Stomach (tissue), 4 donors: ENCODE measurements around the gene C4BPA.

Experiments used
- EP300 ChIP-seq: sonication (generic); formaldehyde crosslinking; IDR thresholded peaks from one replicate; pipeline ENCODE4 v1.6.1; 2017; ENCODE audit warnings: antibody characterized with exemption
- TF ChIP-seq, protein P1 (sequence below), 7 experiments: fragments of 450-650 bp in 4 of 7; fragments of 200-600 bp in 3 of 7; sonication (generic) in 3 of 7; IDR thresholded peaks; one replicate each; pipeline ENCODE4 v1.5.1; 2016 to 2019; ENCODE audit warnings: antibody characterized with exemption in 7 of 7, control low read depth in 2 of 7, mild to moderate bottlenecking in 1 of 7

DNA sequence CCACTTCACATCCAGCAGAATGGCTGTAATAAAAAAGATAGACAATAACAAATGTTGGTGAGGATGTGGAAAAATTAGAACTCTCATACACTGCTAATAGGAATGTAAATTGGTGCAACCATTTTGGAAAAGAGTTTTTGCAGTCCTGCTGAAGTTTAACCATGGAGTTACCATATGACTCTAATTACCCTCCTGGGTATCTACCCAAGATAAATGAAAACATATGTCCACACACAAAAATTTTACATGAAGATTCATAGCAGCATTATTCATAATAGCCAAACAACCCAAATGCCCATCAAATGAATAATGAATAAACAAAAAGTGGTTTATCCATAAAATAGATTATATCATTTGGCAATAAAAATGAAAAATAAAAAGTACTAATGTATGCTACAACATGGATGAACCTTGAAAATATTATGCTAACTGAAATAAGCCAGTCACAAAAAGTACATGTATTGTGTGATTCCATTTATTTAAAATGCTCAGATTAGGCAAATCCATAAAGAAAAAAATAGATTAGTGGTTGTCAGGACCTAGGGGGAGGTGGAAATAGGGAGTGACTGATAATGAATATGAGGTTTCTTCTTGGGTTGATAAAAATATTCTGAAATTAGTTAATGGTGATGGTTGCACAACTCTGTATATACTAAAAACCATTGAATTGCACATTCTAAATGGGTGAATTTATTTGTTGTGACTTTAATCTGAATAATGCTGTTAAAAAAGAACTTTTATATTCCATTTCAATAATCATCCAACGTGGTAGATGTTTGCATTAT is 26.4 kb downstream of the C4BPA start:
- TF ChIP-seq, protein P1, sequence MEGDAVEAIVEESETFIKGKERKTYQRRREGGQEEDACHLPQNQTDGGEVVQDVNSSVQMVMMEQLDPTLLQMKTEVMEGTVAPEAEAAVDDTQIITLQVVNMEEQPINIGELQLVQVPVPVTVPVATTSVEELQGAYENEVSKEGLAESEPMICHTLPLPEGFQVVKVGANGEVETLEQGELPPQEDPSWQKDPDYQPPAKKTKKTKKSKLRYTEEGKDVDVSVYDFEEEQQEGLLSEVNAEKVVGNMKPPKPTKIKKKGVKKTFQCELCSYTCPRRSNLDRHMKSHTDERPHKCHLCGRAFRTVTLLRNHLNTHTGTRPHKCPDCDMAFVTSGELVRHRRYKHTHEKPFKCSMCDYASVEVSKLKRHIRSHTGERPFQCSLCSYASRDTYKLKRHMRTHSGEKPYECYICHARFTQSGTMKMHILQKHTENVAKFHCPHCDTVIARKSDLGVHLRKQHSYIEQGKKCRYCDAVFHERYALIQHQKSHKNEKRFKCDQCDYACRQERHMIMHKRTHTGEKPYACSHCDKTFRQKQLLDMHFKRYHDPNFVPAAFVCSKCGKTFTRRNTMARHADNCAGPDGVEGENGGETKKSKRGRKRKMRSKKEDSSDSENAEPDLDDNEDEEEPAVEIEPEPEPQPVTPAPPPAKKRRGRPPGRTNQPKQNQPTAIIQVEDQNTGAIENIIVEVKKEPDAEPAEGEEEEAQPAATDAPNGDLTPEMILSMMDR (IDR thresholded peaks at IDR 0.05) = no peak
- no peak for TF ChIP-seq EP300
